Stimulated activated CD4-positive, alpha-beta T cell treated with anti-CD3 and anti-CD28 coated beads, Interleukin-2, amount 100 ng/mL, for 4 hours (primary cell): ENCODE measurements around the gene GUCY2D.
"Not testable (repeated sequence)": the region's sequence is repeated elsewhere in the genome, so short reads cannot be mapped to it uniquely, and the experiment has no call there.

ENCODE experiments used
- DNase-seq: peaks from one replicate; pipeline ENCODE4 v3.0.0-alpha.2; 2020; ENCODE audit warnings: low read depth

Gene GUCY2D

DNA sequence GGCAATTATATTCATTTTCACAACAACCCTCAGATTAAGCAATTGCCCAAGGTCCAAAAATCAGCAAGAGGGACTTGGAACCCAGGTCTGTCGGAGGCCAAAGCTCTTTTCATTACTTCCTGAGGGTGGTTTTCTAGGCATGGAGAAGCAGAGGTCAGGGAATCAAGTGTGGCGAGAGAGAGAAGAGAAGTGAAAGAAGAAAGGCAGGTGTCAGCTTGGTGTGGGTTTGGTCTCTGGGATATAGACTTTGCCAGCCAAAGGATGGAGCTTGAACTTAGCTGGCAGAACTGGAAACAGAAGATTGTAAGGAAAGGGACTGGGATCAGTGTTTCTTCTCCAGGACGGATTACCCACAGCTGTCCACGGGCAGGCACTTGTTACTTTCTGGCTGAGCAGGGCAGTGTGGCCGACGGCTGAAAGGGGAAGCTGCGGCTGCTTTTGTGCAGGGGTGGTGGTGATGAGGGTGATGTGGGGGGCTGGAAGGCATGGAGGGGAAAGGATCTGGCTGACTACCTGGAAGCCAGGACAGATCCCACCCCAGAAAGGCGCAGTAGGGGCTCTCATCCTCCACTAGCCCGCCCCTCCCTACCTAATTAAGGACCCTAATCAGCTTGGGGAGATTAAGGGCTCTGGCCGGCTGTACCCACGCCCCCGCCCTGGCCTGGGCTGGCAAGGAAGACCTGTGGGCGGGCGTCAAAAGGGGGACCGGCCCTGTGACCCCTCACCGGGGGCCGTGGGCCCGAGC, at the start of gene GUCY2D:
TSS of gene GUCY2D (plus strand) at position 640 of the 745 bp plus-strand sequence. CDS start 433 bp downstream, outside the sequence.
- no peak for DNase-seq

DNA sequence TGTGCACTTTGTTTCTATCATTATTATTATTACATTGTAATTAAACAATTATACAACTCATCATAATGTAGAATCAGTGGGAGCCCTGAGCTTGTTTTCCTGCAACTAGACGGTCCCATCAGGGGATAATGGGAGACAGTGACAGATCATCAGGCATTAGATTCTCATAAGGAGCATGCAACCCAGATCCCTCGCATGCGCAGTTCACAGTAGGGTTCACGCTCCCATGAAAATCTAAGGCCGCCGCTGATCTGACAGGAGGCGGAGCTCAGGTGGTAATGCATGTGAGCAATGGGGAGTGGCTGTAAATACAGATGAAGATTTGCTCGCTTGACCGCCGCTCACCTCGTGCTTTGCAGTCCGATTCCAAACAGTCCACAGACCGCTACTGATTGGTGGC, 49.1 kb upstream of the GUCY2D start:
- not testable (repeated sequence) for DNase-seq

DNA sequence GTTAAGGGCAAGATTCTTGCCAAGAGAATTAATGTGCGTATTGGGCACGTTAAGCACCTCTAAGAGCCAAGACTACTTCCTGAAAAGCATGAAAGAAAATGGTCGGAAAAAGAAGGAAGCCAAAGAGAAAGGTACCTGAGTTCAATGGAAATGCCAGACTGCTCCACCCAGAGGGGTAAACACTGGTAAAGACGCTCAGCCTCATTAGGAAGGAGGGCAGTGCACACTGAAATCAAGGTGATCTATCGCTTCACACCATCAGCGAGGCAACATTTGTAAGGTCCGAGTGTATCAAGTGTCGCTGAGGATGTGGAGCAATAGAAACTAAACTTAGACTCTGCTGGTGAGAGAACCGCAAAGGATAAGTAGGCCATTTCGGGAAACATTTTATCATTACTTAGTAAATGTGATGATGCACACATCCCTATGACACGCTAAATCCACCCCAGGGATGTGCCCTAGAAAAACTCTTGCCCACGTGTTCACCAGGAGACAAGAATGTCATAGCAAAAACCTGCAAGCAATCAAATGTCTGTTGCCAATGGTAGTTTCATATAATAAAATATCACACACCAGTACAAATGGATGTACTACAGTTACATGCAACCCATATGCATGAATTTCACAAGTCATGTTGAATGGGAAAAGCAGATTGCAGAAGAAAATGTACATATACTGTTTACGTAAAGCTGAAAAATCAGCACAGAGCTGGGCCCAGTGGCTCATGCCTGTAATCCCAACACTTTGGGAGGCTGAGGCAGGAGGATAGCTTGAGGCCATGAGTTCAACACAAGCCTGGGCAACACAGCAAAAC, 46.8 kb upstream of the GUCY2D start:
- no peak for DNase-seq

DNA sequence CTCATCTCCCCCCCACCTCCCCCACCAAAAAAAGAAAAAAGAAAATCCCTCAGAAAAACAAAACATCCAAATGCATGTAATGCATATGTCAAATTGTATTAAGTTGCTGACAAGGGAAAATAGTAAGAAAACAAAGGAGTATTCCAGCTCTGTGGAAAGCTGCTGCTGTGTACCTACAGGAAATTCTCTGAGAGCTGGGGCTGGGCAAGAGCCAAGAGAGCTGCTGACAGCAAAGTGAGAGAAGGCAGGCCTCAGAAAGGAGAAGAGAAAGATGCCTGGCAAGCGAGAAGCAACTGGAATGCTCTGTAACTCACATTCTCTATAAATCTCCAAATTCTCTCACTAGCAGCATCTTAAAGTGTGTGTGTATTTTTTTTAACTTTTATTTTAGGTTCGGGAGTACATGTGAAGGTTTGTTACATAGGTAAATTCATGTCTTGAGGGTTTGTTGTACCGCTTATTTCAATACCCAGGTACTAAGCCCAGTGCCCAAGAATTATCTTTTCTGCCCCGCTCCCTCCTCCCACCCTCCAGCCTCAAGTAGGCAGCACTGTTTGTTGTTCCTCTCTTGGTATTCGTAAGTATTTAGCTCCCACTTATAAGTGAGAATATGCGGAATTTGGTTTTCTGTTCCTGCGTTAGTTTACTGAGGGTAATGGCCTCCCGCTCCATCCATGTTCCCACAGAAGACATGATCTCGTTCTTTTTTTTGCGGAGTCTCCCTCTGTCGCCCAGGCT, 46.0 kb upstream of the GUCY2D start:
- no peak for DNase-seq

DNA sequence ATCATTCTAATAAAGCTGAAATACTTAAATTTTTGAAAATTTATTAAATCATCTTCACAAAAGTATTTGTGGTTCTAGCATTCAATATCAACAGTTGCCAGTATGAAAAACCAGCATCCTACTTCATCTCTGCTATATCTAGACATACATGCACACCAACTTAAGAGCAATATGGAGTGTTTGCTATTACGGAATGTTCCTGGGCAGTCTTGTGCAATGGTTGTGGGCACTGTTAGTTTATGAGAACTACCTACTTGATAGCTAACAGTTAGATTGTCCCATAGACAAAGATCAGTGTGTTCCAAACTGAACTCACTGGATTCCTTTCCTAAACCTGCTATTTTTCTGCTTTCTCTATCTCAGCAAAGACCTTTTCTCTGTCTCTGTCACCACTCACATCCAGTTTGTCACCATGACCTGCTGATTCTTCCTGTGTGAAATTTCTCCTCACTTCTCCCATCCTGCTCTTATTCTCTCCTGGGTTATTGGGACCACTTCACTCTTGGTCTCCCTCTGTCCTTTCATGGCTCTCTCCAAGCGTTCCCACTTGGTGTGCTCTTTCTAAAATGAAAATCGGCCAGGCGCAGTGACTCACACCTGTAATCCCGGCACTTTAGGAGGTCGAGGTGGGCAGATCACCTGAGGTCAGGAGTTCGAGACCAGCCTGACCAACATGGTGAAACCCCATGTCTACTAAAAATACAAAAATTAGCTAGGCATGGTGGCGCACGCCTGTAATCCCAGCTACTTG, 42.7 kb upstream of the GUCY2D start:
- DNase-seq: no peak

DNA sequence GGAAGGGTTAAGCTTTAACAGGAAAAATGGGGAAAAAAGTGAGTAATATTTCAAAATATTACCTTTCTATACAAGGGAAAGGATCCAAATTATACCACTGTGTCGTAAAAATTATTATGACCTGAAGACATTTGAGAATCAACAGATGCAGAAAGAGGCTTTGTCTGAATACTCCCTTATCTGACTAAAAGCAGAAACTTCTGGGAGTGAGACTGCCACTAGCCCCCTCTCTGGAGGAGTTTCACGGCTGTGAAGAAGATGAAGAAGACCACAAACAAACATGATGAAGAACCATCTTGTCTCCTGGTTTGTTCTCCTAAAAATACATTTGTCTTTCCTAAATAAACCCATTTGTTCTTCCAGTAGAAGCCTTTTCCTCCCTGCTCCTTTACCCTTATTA, 41.0 kb upstream of the GUCY2D start:
- no peak for DNase-seq

DNA sequence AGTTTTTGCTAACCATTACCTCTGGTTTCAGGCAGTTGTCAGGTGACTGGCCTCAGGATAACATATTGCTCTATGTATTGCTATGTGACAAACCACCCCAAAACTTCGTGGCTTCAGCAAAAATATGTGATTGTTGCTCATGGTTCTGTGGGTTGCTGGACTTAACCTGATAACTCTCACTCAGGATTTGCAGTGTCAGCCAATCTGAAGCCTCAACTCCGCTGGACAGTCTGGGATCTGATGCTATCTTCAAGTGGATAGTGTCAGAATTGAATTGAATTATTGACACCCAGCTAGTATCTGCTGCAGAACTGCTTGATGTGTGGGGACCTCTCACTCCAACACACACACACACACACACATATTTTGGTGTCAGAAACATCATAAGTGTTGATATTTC, 34.7 kb upstream of the GUCY2D start:
- DNase-seq: no peak

DNA sequence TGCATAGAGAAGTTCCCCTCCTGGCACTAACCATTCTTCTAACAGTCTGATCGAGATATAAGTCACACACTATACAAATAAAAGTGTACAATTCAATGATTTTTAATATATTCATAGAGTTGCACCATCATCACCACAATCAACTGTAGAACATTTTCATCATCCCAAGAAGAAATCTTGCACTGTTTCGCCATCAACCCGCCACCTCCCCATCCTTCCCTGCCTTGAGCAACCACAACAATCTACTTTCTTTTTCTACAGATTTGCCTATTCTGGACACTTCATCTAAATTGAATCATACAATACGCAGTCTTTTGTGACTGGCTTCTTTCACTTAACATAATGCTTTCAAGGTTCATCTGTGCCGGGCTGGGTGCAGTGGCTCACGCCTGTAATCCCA, 33.0 kb upstream of the GUCY2D start:
- DNase-seq: no peak

DNA sequence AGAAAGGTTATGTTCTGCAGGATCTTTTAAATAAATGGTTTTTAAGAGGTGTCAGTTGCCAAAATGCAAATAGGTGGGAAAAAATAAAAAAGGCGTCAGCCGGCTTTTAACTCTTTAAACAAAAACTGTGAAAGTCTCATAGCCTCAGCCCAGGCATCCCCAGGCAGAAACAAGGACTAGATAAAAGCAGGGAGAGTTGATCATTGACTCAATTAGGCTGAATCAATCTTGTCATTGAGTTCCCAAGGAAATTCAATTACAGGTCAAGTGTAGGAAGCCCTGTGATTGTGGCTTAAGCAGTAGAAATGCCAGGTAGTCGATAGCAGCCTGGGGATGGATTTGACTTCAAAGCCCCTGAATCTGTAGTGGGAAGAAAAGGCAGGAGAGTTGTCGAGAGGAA, 30.8 kb upstream of the GUCY2D start:
- DNase-seq: no peak

DNA sequence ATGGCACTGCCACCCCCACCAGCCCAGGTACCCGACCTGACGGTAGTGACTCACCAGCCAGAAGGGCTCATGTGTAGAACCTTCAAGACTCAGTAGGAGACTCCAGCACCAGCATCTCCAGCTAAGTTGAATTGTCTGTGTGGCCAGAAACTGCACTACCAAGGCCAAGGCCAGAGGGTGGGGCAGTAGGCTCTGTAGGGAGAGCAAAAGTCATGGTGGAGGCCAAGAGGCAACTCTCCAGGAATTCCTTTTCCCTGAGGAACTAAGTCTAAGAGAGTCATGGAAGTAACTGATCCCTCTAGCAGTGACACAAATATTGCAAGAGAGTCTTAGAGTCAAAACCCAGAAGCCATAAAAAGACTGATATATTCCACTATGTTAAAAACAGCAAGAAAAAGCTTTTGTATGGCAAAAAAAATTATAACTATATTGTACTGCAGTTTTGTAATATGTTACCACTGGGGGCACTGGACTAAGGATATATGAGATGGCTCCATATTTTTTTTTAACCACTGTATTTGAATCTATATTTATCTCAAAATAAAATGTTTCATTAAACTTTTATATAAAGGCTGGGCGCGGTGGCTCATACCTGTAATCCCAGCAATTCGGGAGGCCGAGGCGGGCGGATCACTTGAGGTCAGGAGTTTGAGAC, 30.2 kb upstream of the GUCY2D start:
- DNase-seq: no peak

DNA sequence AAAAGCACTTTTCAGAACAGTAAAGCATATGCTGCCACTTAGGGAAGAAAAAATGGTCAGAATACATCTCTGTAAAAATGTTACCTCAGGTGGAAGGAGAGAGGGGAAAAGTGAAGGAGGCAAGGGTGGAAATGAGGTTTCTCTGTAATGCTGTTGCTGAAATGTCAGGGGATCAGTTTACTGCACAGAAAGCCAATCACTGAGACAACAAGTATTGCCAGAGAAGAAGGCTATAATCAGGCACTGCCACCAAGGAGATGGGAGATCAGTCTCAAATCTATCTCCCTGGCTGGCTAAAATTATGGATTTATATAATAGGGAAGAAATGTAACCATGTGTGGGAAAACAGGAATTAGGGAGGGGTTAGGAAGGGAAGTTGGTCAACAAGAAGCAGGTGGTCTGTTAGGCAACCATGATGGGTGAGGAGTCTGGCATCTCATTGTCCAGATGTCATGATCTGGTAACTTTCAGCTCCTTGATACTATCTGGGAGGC, 27.7 kb upstream of the GUCY2D start:
- DNase-seq: no peak

DNA sequence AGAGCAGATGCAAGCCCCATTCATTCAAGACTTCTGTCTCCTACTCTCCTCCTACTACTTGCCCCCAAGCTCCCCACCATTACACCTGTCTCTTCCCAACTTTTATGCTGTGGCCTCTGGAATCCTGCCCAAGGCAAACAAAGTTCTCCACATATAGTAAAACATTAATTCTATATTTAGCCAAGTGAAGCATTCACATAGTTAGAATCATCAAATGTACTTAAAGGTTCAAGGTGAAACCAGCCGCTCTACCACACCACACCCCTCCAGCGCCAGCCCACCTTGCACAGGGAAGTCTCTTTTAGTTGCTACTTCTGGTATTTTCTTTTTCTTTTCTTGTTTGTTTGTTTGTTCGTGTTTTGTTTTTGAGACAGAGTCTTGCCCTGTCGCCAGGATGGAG, 25.4 kb upstream of the GUCY2D start:
- no peak for DNase-seq

DNA sequence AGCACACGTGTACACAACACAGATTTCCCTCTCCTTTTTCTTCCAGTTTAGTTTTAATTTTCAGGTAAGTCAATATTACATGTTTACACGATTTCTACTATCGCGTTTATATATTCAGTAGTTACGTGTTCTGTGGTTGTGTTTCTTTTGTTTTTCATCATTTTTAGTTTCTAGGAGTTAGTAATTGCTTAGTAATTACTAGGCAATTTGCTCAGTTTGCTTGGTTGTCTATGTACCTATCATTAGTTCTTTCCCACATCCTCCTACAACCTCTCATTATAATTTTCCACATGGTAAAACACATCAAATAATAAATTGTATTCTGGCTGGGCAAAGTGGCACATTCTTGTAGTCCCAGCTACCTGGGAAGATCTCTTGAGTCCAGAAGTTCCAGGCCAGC, 24.6 kb upstream of the GUCY2D start:
- no peak for DNase-seq

DNA sequence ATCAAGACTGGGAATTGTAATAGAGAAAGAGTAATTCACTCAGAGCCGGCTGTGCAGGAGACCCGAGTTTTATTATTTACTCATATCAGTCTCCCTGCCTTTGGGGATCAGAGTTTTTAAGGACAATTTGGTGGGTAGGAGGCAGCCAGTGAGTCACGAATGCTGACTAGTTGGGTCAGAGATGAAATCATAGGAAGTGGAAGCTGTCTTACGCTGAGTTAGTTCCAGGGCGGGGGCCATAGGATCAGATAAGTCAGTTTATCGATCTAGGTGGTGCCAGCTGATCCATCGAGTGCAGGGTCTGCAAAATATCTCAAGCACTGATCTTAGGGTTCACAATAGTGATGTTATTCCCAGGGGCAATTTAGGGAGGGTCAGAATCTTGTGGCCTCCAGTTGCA, 20.2 kb upstream of the GUCY2D start:
- no peak for DNase-seq

DNA sequence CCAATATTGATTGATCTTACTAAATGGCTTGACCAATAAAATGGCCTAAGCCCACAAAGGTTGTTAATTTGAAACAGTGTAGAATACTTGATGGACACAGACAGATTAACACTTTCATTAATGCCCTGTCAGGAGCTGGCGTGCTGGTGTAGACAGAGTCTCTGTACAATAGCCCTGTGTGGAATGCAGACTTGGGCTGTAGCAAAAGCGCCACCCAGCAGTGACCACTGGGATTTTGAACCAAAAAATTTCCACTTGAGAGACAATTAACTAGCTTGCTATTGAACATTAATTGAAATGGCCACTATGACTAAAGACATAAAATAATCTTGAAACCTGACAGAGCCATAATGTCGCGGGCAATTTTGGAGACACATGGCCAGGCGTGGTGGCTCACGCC, 19.7 kb upstream of the GUCY2D start:
- no peak for DNase-seq

DNA sequence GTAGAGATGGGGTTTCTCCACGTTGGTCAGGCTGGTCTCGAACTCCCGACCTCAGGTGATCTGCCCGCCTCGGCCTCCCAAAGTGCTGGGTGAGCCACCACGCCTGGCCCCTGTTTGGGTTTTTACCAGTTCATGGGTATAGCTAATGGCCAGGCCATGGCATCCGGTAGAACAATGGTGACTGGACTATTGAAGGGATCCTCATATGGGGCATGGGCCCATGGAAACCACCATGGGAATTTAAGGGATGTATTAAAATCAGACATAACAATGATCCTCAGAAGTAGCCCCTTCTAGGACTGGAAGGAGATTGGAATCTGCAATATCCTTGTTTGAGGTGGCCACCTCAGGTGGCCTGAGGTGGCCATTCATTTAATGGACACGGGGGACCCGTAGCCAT, 17.5 kb upstream of the GUCY2D start:
- DNase-seq: no peak

DNA sequence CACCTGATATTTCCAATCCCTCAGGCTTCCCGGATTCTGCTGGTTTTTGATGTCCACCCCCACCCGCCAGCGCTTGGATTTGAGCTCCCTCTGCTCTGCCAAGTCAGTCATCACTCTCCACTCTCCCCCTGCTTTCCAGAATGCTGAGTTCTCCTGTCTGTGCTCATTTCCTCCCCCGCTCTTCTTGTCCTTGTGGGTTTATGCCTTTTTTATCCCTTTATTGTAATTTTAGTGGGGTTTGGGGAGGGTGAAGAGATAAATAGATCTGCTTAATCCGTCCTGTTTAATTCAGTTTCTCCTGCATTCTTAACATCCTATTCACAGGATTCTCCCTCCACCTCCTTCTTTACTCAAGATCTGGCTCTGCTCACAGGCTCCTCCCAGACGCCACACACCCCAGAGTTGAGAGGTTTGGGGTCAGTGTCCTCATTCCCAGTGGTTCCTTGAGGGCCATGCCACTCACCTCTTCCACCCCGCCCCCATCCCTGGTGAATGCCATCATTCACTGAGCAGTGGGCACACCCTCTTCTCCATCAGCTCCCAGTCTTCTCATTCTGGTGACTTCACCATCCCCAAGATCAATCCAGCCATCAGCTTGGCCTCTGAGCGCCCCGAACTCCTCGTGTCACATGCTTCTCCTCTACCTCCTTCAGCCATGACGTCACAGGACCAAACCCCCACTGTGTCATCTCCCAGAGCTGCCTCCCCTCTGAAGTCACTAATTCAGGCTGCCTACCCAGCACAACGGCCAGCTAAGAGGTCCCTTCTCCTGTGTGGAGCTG, 15.1 kb upstream of the GUCY2D start:
- DNase-seq: no peak

DNA sequence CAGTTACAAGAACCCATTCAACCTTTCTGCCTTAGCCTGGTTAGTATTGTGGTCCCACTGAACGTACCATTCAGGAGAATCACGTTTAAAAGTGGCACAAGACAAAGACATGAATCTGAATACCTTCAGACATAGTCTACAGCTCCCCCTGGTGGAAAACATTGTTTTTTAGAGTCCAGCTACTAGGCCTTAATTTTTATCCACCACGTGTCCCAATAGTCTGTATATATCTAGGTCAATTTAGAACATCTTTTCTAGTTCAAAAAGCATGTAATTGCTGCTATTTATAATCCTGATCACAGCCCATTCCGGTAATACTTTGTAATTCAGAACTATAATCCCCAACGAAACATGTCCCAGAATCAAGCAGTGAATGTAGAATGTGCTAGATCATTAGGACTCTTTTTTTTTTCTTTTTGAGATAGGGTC, 13.7 kb upstream of the GUCY2D start:
- peak; percentile 56 for DNase-seq

DNA sequence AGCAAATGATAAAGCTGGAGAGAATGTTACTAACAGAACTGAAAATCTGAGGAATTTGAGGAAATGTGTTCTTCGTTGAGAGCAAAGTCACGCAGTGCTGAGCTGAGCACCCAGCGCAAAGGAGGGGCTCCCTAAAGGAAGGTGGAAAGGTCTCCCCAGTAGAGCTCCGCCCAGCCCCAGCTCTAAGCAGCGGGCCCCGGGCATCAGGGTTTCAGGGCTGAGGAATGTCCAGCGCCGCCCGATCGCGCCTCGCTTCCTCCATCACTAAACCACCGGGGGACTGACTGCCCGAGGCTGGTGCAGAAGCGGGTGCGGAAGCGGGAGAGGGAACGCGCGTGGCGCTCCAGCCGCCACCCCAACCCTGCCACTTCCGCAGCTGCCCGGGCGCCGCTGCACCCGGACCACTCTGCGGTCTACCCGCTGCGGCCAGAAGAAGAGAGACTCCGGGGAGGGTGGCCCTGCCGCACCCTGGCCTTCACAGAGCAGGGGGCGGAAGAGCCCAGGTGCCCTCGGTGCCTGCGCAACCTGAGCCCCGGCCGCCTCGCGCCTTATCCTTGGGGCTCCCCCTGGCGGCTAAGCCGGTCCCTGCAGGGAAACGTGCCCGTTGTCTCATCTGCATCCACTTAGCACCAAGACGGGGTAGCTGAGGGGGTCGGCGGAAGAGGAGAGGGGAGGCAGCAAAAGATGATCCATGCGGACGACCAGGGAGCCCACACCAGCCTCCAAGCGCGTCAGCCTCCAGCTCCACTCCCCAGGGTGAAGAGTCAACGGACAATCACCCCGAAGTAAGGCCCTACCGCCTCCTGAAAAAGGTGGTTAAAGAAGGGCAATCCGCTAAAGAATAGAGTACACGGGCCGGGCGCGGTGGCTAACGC, 12.4 kb upstream of the GUCY2D start:
- DNase-seq: peak; percentile 87

DNA sequence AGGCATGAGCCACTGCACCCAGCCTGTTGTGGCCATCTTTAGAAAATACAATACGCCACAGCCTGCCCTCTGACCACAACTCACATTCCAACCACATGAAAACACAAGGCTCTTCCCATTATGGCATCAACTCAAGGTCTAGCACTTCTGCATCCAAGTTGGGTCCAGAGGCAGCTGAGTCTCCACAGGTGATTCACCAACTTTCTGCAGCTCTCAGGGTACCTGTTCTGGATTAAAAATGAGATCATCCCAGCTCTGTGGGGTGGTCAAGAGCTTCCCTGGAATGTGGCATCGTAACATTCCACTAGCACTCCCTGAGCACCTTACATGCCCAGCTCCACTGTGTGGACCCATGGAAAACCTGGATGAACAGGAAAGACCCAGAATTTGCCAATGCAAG, 9.9 kb upstream of the GUCY2D start:
- DNase-seq: no peak
